AG04449 (cell line): ENCODE data around the gene HS3ST6.

Source experiments
- CTCF ChIA-PET: fragments of 350-600 bp; formaldehyde crosslinking; extraction: SDS; loops from one replicate; lab custom pipeline; 2021; ENCODE audit warnings: antibody characterized with exemption; lab: Yijun Ruan, JAX
- POLR2A ChIA-PET: fragments of 400-600, 350-600 bp; formaldehyde crosslinking; extraction: SDS; loops from one replicate; lab custom pipeline; 2020; ENCODE audit warnings: antibody characterized with exemption, inconsistent platforms; lab: Yijun Ruan, JAX
- DNase-seq: peaks from one replicate; pipeline ENCODE4 v3.0.0-alpha.2; 2010; ENCODE audit warnings: low read depth, low spot score
- H3K4me3 ChIP-seq: 2 replicates; pipeline ENCODE4 v1.5.1; 2011; ENCODE audit warnings: low read depth, mild to moderate bottlenecking, control low read depth, low read length
- TF ChIP-seq, protein P1 (sequence below): IDR thresholded peaks from one replicate; pipeline ENCODE4 v1.5.1; 2011; ENCODE audit warnings: mild to moderate bottlenecking, moderate library complexity, low read length, control low read depth, inconsistent platforms; ENCODE audit not compliant: insufficient read depth; ENCODE audit errors: missing control alignments

HS3ST6 gene

DNA sequence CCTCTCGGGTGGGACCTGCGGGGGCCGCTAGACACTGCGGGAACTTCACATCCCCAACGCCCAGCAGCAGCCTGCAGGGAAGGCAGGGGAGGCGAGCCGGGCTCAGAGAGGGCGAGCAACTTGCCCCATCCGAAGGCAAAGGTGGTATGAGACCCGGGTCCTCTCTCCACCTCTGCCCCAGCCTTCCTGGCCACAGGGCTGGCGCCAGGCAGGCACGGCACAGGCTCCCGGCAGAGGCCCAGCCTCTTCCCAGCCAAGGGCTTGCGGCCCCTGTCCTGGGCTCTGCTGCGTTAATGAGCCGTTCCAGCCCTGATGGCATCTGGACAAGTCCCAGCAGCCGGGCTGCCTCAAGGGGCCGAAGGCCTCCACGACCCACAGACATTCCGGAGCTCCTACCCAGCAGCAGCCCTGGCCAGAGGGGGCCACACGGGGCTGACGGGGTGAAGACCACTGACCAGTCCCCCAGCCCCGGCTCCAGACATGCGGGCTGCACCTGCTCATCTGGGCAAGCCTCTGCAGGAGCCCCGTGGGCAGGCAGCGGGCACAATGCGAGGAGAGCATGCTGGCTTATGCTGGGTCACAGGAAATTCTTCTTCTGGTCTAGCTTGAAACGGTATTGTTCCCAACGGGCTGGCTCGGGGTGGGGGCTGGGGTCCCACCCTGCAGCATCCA lies 1.2 kb upstream of the HS3ST6 start:
- DNase-seq = no peak
- TF ChIP-seq, protein P1, sequence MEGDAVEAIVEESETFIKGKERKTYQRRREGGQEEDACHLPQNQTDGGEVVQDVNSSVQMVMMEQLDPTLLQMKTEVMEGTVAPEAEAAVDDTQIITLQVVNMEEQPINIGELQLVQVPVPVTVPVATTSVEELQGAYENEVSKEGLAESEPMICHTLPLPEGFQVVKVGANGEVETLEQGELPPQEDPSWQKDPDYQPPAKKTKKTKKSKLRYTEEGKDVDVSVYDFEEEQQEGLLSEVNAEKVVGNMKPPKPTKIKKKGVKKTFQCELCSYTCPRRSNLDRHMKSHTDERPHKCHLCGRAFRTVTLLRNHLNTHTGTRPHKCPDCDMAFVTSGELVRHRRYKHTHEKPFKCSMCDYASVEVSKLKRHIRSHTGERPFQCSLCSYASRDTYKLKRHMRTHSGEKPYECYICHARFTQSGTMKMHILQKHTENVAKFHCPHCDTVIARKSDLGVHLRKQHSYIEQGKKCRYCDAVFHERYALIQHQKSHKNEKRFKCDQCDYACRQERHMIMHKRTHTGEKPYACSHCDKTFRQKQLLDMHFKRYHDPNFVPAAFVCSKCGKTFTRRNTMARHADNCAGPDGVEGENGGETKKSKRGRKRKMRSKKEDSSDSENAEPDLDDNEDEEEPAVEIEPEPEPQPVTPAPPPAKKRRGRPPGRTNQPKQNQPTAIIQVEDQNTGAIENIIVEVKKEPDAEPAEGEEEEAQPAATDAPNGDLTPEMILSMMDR = no peak
- ChIA-PET POLR2A (no interaction called here), CTCF (interaction anchor here (2.6 kb wide), 1 partner anchor 10 kb away, joined by 11 read pairs; no protein-coding TSS in a partner anchor)
- H3K4me3 ChIP-seq = no peak overlapping the region

DNA sequence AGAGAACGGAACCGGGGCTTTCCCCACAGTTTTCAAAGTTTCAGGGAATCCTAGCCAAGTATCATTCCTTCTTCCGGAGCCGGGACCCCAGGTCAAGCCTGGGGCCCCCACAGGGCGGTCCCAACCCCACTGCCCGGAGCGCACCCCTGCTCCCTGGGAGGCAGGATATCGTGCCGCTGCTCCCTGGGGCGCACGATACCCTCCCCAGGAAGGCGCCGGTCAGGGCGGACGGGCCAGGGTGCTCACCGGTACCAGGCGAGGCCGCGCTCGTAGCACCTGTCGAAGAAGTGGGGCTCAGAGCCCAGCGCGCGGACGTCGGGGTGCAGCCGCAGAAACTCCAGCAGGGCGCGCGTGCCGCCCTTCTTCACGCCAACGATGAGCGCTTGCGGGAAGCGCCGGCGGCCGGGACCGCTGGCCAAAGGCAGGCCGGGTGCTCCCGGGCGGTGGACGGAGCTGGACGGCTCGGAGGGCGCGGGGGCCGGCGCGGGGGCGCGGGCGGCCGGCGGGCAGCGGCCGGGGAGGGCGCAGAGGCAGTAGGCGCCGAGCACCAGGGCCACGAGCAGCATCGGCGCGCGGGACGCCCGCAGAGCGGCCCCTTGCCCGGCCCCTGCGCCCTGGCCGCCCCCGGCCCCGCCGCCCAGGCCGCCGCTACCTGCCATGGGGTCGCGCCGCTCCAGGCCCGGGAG lies 407 bp downstream of the HS3ST6 start:
- DNase-seq = no peak
- CTCF ChIA-PET = no interaction called here
- POLR2A ChIA-PET = no interaction called here
- H3K4me3 ChIP-seq = no peak overlapping the region
- TF ChIP-seq, protein P1 = no peak

DNA sequence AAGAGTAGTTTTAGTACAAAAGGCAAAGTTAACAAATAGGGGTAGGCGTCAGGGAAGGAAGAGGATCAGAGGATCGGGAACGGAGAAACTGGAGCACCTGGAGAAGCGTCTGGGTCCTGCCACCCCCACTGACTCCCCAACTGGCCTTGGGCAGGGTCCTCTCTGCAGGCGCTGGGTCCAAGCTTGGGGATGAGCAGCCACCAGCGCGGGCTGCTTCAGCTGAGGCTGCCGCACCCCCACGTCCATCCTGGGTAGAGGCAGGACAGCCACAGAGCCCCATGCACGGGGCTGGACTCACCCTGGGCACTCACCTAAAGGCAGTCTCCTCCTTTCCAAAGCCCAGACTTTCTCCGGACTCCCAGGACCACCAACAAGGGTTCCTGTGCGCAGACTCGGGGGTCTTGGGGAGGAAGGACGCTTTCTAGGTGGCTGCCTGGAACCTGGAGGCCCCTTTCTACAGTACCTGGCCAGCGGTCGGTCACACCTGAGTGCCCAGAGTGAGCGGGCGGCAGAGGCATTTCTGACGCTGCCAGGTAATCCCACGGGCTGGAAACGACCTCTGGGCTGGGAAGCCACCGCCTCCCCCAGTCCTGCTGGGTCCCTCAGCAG lies 1.1 kb downstream of the HS3ST6 start:
- ChIA-PET CTCF (interaction anchor here (3.6 kb wide), 1 partner anchor 12 kb away, joined by 18 read pairs; no protein-coding TSS in a partner anchor), POLR2A (no interaction called here)
- H3K4me3 ChIP-seq = no peak overlapping the region
- TF ChIP-seq, protein P1 = no peak
- no peak for DNase-seq

DNA sequence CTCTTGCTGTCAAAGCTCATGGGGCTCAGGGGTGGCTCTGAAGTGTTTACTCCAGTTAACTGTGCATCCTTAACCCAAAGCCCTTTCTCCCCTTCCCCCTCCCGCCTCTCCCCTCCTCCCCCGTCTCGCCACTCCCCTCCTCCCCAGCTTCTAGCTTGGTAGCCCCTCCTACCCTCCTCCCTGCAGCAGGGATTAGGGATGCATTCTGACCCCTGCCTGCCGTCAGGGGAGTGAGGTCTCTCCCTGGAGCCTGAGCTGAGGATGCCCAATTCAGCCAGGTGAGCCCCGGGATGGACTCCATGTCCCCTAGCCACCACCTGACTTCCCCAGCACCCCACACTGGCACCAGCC lies 1.6 kb downstream of the HS3ST6 start:
- TF ChIP-seq, protein P1 = no peak
- no peak for DNase-seq
- H3K4me3 ChIP-seq = no peak overlapping the region
- ChIA-PET CTCF (interaction anchor here (0.8 to 3.6 kb wide), 2 partner anchors 12 to 54 kb away, joined by 3 to 18 read pairs; no protein-coding TSS in a partner anchor), POLR2A (no interaction called here)

DNA sequence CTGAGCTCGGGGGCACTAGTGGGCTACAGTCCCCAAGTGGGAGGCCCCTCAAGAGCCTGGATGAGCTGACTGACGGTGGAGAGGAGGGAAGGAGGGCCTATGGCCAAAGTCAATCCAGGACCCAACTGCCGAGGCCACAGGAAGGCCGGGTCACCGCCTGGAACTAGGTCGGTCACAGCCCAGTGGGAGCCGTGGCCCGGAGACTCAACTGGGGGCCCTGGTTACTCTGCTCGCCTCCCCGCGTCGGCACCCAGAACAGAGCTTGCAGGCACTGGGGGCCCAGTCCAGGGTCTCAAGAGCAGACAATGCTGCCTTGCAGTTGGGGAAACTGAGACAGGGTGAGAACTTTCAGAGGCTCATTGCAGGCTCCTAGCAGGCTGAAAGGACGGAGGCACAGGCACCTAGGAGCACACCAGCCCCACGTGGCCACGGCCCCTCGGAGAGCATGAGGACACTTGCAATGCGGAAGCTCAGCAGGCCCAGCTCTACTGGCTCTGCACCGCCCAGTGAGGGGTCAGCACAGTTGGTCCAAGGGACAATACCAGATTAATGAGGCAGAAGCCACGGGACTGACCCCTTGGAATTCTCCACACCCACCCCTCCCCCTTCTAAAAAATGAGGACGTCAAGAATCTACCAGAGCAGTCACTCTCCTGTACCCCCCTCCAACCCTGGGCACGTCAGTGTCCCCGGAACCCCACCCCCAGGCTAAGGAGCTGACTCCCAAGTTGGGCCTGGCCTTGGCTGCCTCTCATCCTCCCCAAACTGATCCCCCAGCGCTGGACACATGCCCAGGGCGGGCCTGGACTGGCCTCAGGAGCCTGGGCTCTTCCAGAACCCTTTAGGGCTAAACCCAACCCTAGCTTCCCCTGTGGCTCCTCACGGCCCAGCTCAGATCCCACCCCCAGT lies 2.2 kb downstream of the HS3ST6 start:
- no peak for DNase-seq
- ChIA-PET CTCF (interaction anchor here (0.8 to 3.6 kb wide), 2 partner anchors 13 to 53 kb away, joined by 3 to 18 read pairs; no protein-coding TSS in a partner anchor), POLR2A (no interaction called here)
- no peak overlapping the region for H3K4me3 ChIP-seq
- TF ChIP-seq, protein P1 = no peak
